H54 (cell line): Measurements from ENCODE around the gene RASGRF2.

ENCODE experiments used
- DNase-seq: peaks from one replicate; pipeline ENCODE4 v3.0.0; 2011; ENCODE audit warnings: low spot score, mixed read lengths; ENCODE audit not compliant: insufficient read length
- FAIRE-seq: peaks from 3 replicates; lab custom pipeline; 2011; peaks lifted over from hg19 to GRCh38; lab: Jason Lieb, UNC
- POLR2A ChIP-seq: IDR thresholded peaks from 2 replicates; pipeline ENCODE4 v1.6.1; 2011; ENCODE audit warnings: low read depth, mild to moderate bottlenecking, low read length

RASGRF2 gene

GRCh38 chr5:80978772-80979317, 18.7 kb downstream of the RASGRF2 start:
- no peak for TF ChIP-seq POLR2A
- DNase-seq: no peak
- FAIRE-seq: no peak

DNA sequence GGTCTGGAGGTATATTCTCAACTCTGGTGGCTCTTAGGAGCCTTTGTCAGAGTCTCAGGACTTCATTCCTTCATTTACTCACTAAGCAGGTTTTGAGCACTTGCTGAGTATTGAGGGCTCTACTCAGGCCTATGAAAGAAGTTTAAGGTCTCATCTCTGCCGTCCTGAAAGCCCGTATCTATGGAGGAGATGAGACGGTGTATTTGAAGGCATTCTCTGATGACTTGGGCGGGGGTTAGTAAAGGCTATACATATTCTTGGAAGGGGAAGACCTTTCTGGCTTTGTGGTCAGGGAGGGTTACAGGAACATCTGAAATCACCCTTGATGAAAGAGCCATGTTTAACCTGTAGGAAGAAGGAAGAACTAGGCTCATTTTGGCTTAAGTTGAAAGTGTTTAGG, 21.9 kb downstream of the RASGRF2 start:
- no peak for FAIRE-seq

GRCh38 chr5:80985600-80986228, 25.6 kb downstream of the RASGRF2 start:
- TF ChIP-seq POLR2A: no peak
- DNase-seq (no peak), FAIRE-seq (no peak)

More for the DNA sequence above, 21.9 kb downstream of the RASGRF2 start:
- no peak for TF ChIP-seq POLR2A
- no peak for DNase-seq

- DNase-seq (no peak), FAIRE-seq (no peak)
- TF ChIP-seq POLR2A: no peak
Observed at GRCh38 chr5:80986382-80986781, 26.2 kb downstream of the RASGRF2 start.

GRCh38 chr5:80987078-80987766, 27.1 kb downstream of the RASGRF2 start:
- DNase-seq: no peak
- no peak for TF ChIP-seq POLR2A
- FAIRE-seq: no peak

- FAIRE-seq (no peak), DNase-seq (no peak)
- no peak for TF ChIP-seq POLR2A
Observed at GRCh38 chr5:80988419-80988935, 28.3 kb downstream of the RASGRF2 start.

DNA sequence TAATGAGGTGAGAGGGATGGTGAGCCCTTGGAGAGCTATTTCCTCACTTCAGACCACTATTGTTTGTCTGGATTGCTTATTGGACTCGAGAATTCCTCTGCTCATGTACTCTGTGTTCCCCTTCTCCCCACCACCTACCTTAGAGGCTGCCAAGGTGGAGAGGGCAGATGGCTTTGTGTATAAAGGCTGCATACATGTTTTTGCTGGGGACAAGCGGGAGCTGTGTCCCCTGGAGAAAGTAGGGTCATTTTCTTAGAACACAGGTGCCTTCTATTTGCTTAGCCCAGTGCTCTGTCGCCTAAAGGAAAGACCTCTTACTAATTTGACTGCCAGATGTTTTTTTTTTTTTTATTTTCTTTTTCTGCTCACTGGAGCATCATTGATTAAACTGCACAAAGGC, 29.7 kb downstream of the RASGRF2 start:
- TF ChIP-seq POLR2A: no peak
- DNase-seq (no peak), FAIRE-seq (no peak)

- no peak for FAIRE-seq
- DNase-seq: no peak
- TF ChIP-seq POLR2A: no peak
Observed at GRCh38 chr5:80990527-80990926, 30.4 kb downstream of the RASGRF2 start.

- TF ChIP-seq POLR2A: no peak
- FAIRE-seq (no peak), DNase-seq (no peak)
Observed at GRCh38 chr5:80990971-80991370, 30.8 kb downstream of the RASGRF2 start.

GRCh38 chr5:80995908-80996307, 35.7 kb downstream of the RASGRF2 start:
- FAIRE-seq (no peak), DNase-seq (no peak)
- TF ChIP-seq POLR2A: no peak

GRCh38 chr5:80998590-80998979, 38.4 kb downstream of the RASGRF2 start:
- no peak for DNase-seq
- TF ChIP-seq POLR2A: no peak
- FAIRE-seq: no peak

GRCh38 chr5:81003811-81004386, 43.7 kb downstream of the RASGRF2 start:
- TF ChIP-seq POLR2A: no peak
- DNase-seq (no peak), FAIRE-seq (no peak)

DNA sequence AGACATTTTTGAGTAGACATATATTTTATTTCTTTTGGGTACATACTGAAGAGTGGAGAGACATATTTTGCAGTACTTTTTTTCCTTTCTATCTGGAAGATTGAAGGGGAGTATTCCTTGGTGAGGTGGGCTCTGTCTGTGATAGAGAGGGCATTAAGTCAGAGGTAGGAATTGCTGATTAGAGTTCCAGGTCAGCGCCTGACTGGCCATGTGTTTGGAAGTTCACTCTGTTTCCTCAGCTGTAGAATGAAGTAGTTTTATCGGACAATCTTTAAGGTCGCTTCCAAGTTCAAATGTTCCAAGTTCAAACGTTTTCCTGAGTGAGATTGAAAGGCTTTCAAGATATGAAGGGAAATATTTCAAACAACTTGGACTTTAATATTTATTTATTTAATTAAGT, 45.5 kb downstream of the RASGRF2 start:
- no peak for TF ChIP-seq POLR2A
- FAIRE-seq: no peak
- no peak for DNase-seq

GRCh38 chr5:81006231-81006630, 46.1 kb downstream of the RASGRF2 start:
- TF ChIP-seq POLR2A: no peak
- DNase-seq (no peak), FAIRE-seq (no peak)
